ENCODE measurements around the gene WNT16.
"Not testable (repeated sequence)": the region's sequence is repeated elsewhere in the genome, so short reads cannot be mapped to it uniquely, and the experiment has no call there.

Gene WNT16

GRCh38 chr7:121285066-121285667, 43.6 kb upstream of the WNT16 start:
- Mint-ChIP-seq H3K9me3 (peaks cover 30% of the 10 kb centered on the region), H3K27me3 (ENCODE audit: low read depth, poor library complexity) (no peaks in the 10 kb centered on the region)

GRCh38 chr7:121286186-121286585, 42.6 kb upstream of the WNT16 start:
- Mint-ChIP-seq H3K36me3 (ENCODE audit: low read depth) (peaks cover 18% of the 10 kb centered on the region), H3K4me3 (no peak overlapping the region), H3K9me3 (peaks cover 36% of the 10 kb centered on the region), H3K27ac (no peak overlapping the region), H3K27me3 (ENCODE audit: low read depth, poor library complexity) (no peaks in the 10 kb centered on the region), H3K4me1 (no peaks in the 10 kb centered on the region)
- no peak for TF ChIP-seq CTCF (IDR thresholded peaks at IDR 0.05)
- no peak for DNase-seq

More at GRCh38 chr7:121285066-121285667, 43.6 kb upstream of the WNT16 start:
- H3K36me3 Mint-ChIP-seq (ENCODE audit: low read depth) = peaks cover 18% of the 10 kb centered on the region
- H3K27ac Mint-ChIP-seq = no peak overlapping the region
- H3K4me1 Mint-ChIP-seq = no peaks in the 10 kb centered on the region
- no peak for TF ChIP-seq CTCF (IDR thresholded peaks at IDR 0.05)
- H3K4me3 Mint-ChIP-seq = no peak overlapping the region
- DNase-seq = no peak

- no peak for DNase-seq
- no peaks in the 10 kb centered on the region for H3K4me1 Mint-ChIP-seq
- no peak for TF ChIP-seq CTCF (IDR thresholded peaks at IDR 0.05)
- no peak overlapping the region for H3K4me3 Mint-ChIP-seq
- H3K27ac Mint-ChIP-seq = no peak overlapping the region
- H3K27me3 Mint-ChIP-seq (ENCODE audit: low read depth, poor library complexity) = no peaks in the 10 kb centered on the region
- peaks cover 18% of the 10 kb centered on the region for H3K36me3 Mint-ChIP-seq (ENCODE audit: low read depth)
- H3K9me3 Mint-ChIP-seq = peaks cover 43% of the 10 kb centered on the region
Observed at GRCh38 chr7:121286742-121287734, 41.8 kb upstream of the WNT16 start.

- Mint-ChIP-seq H3K4me1 (no peaks in the 10 kb centered on the region), H3K9me3 (peaks cover 43% of the 10 kb centered on the region), H3K27ac (no peak overlapping the region), H3K4me3 (no peak overlapping the region), H3K27me3 (ENCODE audit: low read depth, poor library complexity) (no peaks in the 10 kb centered on the region), H3K36me3 (ENCODE audit: low read depth) (peaks cover 15% of the 10 kb centered on the region)
- no peak for DNase-seq
- TF ChIP-seq CTCF (IDR thresholded peaks at IDR 0.05) = no peak
Observed at GRCh38 chr7:121288894-121289293, 39.9 kb upstream of the WNT16 start.

- H3K4me3 Mint-ChIP-seq; H3K36me3 Mint-ChIP-seq (ENCODE audit: low read depth); H3K4me1 Mint-ChIP-seq; H3K27ac Mint-ChIP-seq; H3K27me3 Mint-ChIP-seq (ENCODE audit: low read depth, poor library complexity); DNase-seq: not testable (repeated sequence)
- peaks cover 34% of the 10 kb centered on the region for H3K9me3 Mint-ChIP-seq
Observed at GRCh38 chr7:121289930-121290329, 38.9 kb upstream of the WNT16 start.

- no peak for TF ChIP-seq CTCF (IDR thresholded peaks at IDR 0.05)
- H3K4me1 Mint-ChIP-seq = no peaks in the 10 kb centered on the region
- no peak for DNase-seq
- H3K4me3 Mint-ChIP-seq = no peak overlapping the region
- no peaks in the 10 kb centered on the region for H3K27me3 Mint-ChIP-seq (ENCODE audit: low read depth, poor library complexity)
- peaks cover 19% of the 10 kb centered on the region for H3K9me3 Mint-ChIP-seq
- H3K36me3 Mint-ChIP-seq (ENCODE audit: low read depth) = no peaks in the 10 kb centered on the region
- no peak overlapping the region for H3K27ac Mint-ChIP-seq
Observed at GRCh38 chr7:121294448-121294992, 34.3 kb upstream of the WNT16 start.

All from nephron progenitor cell (in vitro differentiated cells).